A549 (cell line): ENCODE measurements around the gene SCIN. TPM values are rescaled to one million over a fixed set of nuclear protein-coding genes. Genes with fewer than 3 reads are reported as not detected.
"Not testable (repeated sequence)": the region's sequence is repeated elsewhere in the genome, so short reads cannot be mapped to it uniquely, and the experiment has no call there.

Experiments used
- ATAC-seq, 2 experiments: fragments of 200-7000 bp in 1 of 2; fragments of >200 bp in 1 of 2; cut with Nextera tagmentation in 1 of 2; cut with Tn5 transposase in 1 of 2; 3 replicates each; pipeline versions ENCODE4 v1.8.0 to v1.9.1; 2018 to 2020; ENCODE audit warnings: mild to moderate bottlenecking in 1 of 2, moderate library complexity in 1 of 2
- CTCF ChIA-PET: fragments of 300-600 bp; sonication (Branson Sonifier 250); formaldehyde crosslinking; extraction: SDS; loops from one replicate; lab custom pipeline; 2021; ENCODE audit warnings: antibody characterized with exemption, inconsistent platforms; lab: Yijun Ruan, JAX
- POLR2A ChIA-PET: fragments of 350-600 bp; formaldehyde crosslinking; extraction: SDS; loops from one replicate; lab custom pipeline; 2021; ENCODE audit warnings: antibody characterized with exemption, inconsistent platforms; lab: Yijun Ruan, JAX
- DNase-seq, 2 experiments: peaks; one replicate each; pipeline versions ENCODE4 v3.0.0 to v3.0.0-alpha.2; 2011 to 2016; ENCODE audit warnings: low read depth in 1 of 2, low spot score in 1 of 2
- FAIRE-seq: peaks from 2 replicates; lab custom pipeline; 2011; peaks lifted over from hg19 to GRCh38; lab: Jason Lieb, UNC
- H3K27ac ChIP-seq, 2 experiments: fragments of >200 bp; sonication (Bioruptor Twin); formaldehyde crosslinking; 3 replicates each; pipeline ENCODE4 v1.5.1; 2016 to 2017
- H3K4me1 ChIP-seq: fragments of >200 bp; sonication (Bioruptor Twin); formaldehyde crosslinking; 3 replicates; pipeline ENCODE4 v1.6.1; 2016
- H3K4me2 ChIP-seq: fragments of >200 bp; sonication (Bioruptor Twin); formaldehyde crosslinking; 3 replicates; pipeline ENCODE4 v1.6.1; 2016
- H3K4me3 ChIP-seq: fragments of >200 bp; sonication (Bioruptor Twin); formaldehyde crosslinking; 3 replicates; pipeline ENCODE4 v1.5.1; 2016
- H3K9me3 ChIP-seq: fragments of >200 bp; sonication (Bioruptor Twin); formaldehyde crosslinking; 3 replicates; pipeline ENCODE4 v1.6.1; 2016
- CBX8 ChIP-seq: fragments of 200-600 bp; sonication (generic); IDR thresholded peaks from 2 replicates; pipeline ENCODE4 v1.6.1; 2016
- CHD4 ChIP-seq: fragments of 200-600 bp; sonication (generic); IDR thresholded peaks from 2 replicates; pipeline ENCODE4 v1.6.1; 2016; ENCODE audit warnings: antibody characterized with exemption, mild to moderate bottlenecking, borderline replicate concordance
- EP300 ChIP-seq, 2 experiments: fragments of >200 bp; sonication (Bioruptor Twin); formaldehyde crosslinking; IDR thresholded peaks; 2 replicates in 1 of 2; 3 replicates in 1 of 2; pipeline ENCODE4 v1.6.1; 2016 to 2017
- ESRRA ChIP-seq: fragments of 150-350 bp; IDR thresholded peaks from 2 replicates; pipeline ENCODE4 v1.6.1; 2014; ENCODE audit warnings: mild to moderate bottlenecking, low read length, borderline replicate concordance
- FOSB ChIP-seq: fragments of 250-450 bp; sonication (Bioruptor Pico); IDR thresholded peaks from 2 replicates; pipeline ENCODE4 v1.5.0; 2020; ENCODE audit warnings: mild to moderate bottlenecking, moderate library complexity
- FOXS1 ChIP-seq: fragments of 250-450 bp; sonication (Bioruptor Pico); IDR thresholded peaks from 2 replicates; pipeline ENCODE4 v1.5.0; 2020; ENCODE audit warnings: mild to moderate bottlenecking, moderate library complexity
- HES2 ChIP-seq: fragments of >200 bp; sonication (Bioruptor Twin); formaldehyde crosslinking; IDR thresholded peaks from 2 replicates; pipeline ENCODE4 v1.6.1; 2016
- HOXB13 ChIP-seq: fragments of 250-450 bp; sonication (Bioruptor Pico); IDR thresholded peaks from 2 replicates; pipeline ENCODE4 v1.5.0; 2020; ENCODE audit warnings: low read depth, mild to moderate bottlenecking, moderate library complexity
- HOXB5 ChIP-seq: fragments of 250-450 bp; sonication (Bioruptor Pico); IDR thresholded peaks from 2 replicates; pipeline ENCODE4 v1.5.0; 2020; ENCODE audit warnings: mild to moderate bottlenecking, moderate library complexity
- MAX ChIP-seq: IDR thresholded peaks from 2 replicates; pipeline ENCODE4 v1.6.1; 2012
- MAZ ChIP-seq: fragments of 150-350 bp; IDR thresholded peaks from 2 replicates; pipeline ENCODE4 v1.6.1; 2014; ENCODE audit warnings: antibody characterized with exemption, low read depth, low read length, borderline replicate concordance
- NPAS2 ChIP-seq: fragments of 250-450 bp; sonication (Bioruptor Pico); IDR thresholded peaks from 2 replicates; pipeline ENCODE4 v1.8.0; 2022; ENCODE audit warnings: mild to moderate bottlenecking, moderate library complexity, borderline replicate concordance
- POLR2A ChIP-seq: IDR thresholded peaks from 2 replicates; pipeline ENCODE4 v1.6.1; 2012; ENCODE audit warnings: mild to moderate bottlenecking, low read length
- RCOR1 ChIP-seq: fragments of 150-350 bp; IDR thresholded peaks from 2 replicates; pipeline ENCODE4 v1.6.1; 2014; ENCODE audit warnings: antibody characterized with exemption, low read length, low read depth
- TP53 ChIP-seq: fragments of 250-450 bp; sonication (Bioruptor Pico); IDR thresholded peaks from 2 replicates; pipeline ENCODE4 v1.5.0; 2021; ENCODE audit warnings: mild to moderate bottlenecking, moderate library complexity
- ZC3H11A ChIP-seq: fragments of 450-650 bp; IDR thresholded peaks from 2 replicates; pipeline ENCODE4 v1.6.1; 2014; ENCODE audit warnings: antibody characterized with exemption, mild to moderate bottlenecking
- ZSCAN20 ChIP-seq: fragments of 250-450 bp; sonication (Bioruptor Pico); IDR thresholded peaks from 2 replicates; pipeline ENCODE4 v1.8.0; 2022; ENCODE audit warnings: mild to moderate bottlenecking, moderate library complexity
- WGBS: methylation state at CpG from one replicate; pipeline ENCODE4 v1.1.6; 2017; ENCODE audit errors: missing lambda C conversion rate; 5-methylcytosine and 5-hydroxymethylcytosine counted together
- polyA plus RNA-seq, 4 experiments: library from polyadenylated mRNA; depleted of rRNA in 3 of 4; stranded (reverse); fragments of >200 nt; fragmentation: RNase III in 1 of 4; extraction: RNeasy Plus Mini Kit Qiagen cat#74134 plus additional on column Dnase treatment in 1 of 4; gene quantifications; 2 replicates in 3 of 4; 3 replicates in 1 of 4; pipeline ENCODE4 v1.2.3, GENCODE V29; 2011 to 2017
- TF ChIP-seq, protein P1 (sequence below): fragments of 150-350 bp; IDR thresholded peaks from 2 replicates; pipeline ENCODE4 v1.6.1; 2014; ENCODE audit warnings: low read depth, mild to moderate bottlenecking, low read length
- TF ChIP-seq, protein P2 (sequence below): fragments of >200 bp; sonication (Bioruptor Twin); formaldehyde crosslinking; IDR thresholded peaks from 3 replicates; pipeline ENCODE4 v1.6.1; 2016
- TF ChIP-seq, protein P3 (sequence below): IDR thresholded peaks from 2 replicates; pipeline ENCODE4 v1.6.1; 2012

SCIN gene
- polyA plus RNA-seq, 2 of the 4 experiments (the other 2 are of a cell fraction): 0.05 to 0.27 TPM

DNA sequence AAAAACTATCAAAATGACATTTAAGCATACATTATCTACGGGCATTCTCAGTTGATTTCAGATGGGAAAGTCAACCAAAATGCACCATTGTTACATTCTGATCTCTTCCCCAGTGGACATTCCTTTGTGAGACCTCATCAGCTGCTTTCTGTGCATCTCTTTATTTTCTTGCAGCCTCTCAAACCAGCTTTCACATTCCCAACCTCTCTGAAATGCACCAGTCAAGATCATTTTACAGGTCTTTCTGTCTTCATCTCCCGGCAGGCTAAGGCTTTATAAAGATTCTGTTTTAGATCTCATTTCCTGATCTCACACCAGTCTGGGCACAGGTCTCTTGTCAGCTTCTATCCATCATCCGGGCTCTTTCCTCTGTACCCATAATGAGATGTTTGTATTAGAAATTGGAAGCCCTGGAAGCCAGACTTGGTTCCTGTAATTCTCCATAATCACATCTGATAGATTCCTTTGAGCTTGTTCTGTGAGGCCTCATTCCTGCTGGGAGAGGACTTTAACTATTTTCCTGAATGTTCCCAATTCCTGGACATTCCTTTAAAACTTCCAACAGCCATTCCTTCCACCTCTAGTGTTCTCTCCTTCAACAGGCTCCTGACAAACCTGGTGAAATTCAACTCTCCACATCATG lies 72.6 kb downstream of the SCIN start:
- peak overlapping the region in 1 of 2 experiments; percentile 53; a peak in 3 of 6 replicates for H3K27ac ChIP-seq
- ChIA-PET CTCF (interaction anchor here (1.0 to 4.3 kb wide), 3 partner anchors 40 to 620 kb away, joined by 4 to 21 read pairs (median 19); partner anchors contain the start of gene ARL4A), POLR2A (no interaction called here)
- H3K4me1 ChIP-seq: peaks cover 44% of the 10 kb centered on the region
- ATAC-seq (no peak), FAIRE-seq (no peak), DNase-seq (no peak)
- TF ChIP-seq, protein P1, sequence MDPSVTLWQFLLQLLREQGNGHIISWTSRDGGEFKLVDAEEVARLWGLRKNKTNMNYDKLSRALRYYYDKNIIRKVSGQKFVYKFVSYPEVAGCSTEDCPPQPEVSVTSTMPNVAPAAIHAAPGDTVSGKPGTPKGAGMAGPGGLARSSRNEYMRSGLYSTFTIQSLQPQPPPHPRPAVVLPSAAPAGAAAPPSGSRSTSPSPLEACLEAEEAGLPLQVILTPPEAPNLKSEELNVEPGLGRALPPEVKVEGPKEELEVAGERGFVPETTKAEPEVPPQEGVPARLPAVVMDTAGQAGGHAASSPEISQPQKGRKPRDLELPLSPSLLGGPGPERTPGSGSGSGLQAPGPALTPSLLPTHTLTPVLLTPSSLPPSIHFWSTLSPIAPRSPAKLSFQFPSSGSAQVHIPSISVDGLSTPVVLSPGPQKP: no peak
- TF ChIP-seq EP300 (IDR thresholded peaks at IDR 0.05) (no peak), CBX8 (no peak), MAX (no peak), HES2 (no peak), FOXS1 (CRISPR knock-in tag) (no peak), NPAS2 (CRISPR knock-in tag) (no peak), POLR2A (no peak)
- TF ChIP-seq, protein P2, sequence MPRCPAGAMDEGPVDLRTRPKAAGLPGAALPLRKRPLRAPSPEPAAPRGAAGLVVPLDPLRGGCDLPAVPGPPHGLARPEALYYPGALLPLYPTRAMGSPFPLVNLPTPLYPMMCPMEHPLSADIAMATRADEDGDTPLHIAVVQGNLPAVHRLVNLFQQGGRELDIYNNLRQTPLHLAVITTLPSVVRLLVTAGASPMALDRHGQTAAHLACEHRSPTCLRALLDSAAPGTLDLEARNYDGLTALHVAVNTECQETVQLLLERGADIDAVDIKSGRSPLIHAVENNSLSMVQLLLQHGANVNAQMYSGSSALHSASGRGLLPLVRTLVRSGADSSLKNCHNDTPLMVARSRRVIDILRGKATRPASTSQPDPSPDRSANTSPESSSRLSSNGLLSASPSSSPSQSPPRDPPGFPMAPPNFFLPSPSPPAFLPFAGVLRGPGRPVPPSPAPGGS: no peak
- 96% methylated on average over 3 of the region's 3 CpGs for WGBS
- H3K9me3 ChIP-seq: no peaks in the 10 kb centered on the region
- no peak overlapping the region for H3K4me3 ChIP-seq
- no peak overlapping the region for H3K4me2 ChIP-seq

- CTCF ChIA-PET: interaction anchor here (2.2 to 4.3 kb wide), 2 partner anchors 42 to 619 kb away, joined by 19 to 21 read pairs; partner anchors contain the start of gene ARL4A
- WGBS: 95% methylated on average over 5 of the region's 5 CpGs
- Histone ChIP-seq H3K4me1 (peaks cover 44% of the 10 kb centered on the region), H3K4me3 (no peak overlapping the region), H3K27ac (peak overlapping the region in 1 of 2 experiments; percentile 53; a peak in 2 of 6 replicates), H3K4me2 (no peak overlapping the region), H3K9me3 (no peaks in the 10 kb centered on the region)
- no peak for DNase-seq
- POLR2A ChIA-PET: no interaction called here
- ATAC-seq: no peak
- TF ChIP-seq ZC3H11A: no peak
- TF ChIP-seq TP53 (CRISPR knock-in tag): no peak
- TF ChIP-seq HOXB13 (CRISPR knock-in tag): no peak
- no peak for TF ChIP-seq ESRRA
- TF ChIP-seq CHD4: no peak
- TF ChIP-seq CBX8: no peak
- TF ChIP-seq HOXB5: no peak
- no peak for TF ChIP-seq RCOR1
- no peak for TF ChIP-seq ZSCAN20
- TF ChIP-seq, protein P3, sequence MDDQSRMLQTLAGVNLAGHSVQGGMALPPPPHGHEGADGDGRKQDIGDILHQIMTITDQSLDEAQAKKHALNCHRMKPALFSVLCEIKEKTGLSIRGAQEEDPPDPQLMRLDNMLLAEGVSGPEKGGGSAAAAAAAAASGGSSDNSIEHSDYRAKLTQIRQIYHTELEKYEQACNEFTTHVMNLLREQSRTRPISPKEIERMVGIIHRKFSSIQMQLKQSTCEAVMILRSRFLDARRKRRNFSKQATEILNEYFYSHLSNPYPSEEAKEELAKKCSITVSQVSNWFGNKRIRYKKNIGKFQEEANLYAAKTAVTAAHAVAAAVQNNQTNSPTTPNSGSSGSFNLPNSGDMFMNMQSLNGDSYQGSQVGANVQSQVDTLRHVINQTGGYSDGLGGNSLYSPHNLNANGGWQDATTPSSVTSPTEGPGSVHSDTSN: no peak
- no peak for TF ChIP-seq FOSB (CRISPR knock-in tag)
- TF ChIP-seq, protein P1: no peak
- TF ChIP-seq MAZ: no peak
- peak; percentile 23 for FAIRE-seq
These were observed 73.1 kb downstream of the SCIN start for GRCh38 chr7:12643644-12644043.

DNA sequence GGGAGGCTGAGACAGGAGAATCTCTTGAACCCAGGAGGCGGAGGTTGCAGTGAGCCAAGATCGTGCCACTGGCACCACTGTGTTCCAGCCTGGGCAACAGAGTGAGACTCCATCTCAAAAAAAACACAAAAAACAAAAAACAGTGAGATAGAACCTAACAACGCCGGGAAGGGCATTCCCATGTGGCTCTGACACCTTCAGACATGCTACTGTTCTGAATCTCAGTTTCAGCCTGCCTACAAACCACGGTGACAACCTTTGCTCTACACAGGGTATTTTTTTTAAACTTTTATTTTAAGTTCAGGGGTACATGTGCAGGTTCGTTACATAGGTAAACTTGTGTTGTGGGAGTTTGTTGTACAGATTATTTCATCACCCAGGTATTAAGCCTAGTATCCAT lies 74.7 kb downstream of the SCIN start:
- H3K27ac ChIP-seq, H3K4me2 ChIP-seq, POLR2A ChIA-PET, H3K4me3 ChIP-seq, H3K9me3 ChIP-seq, ATAC-seq, FAIRE-seq, DNase-seq: not testable (repeated sequence)
- WGBS: 80% methylated on average over 6 of the region's 6 CpGs
- peaks cover 45% of the 10 kb centered on the region for H3K4me1 ChIP-seq
- CTCF ChIA-PET: interaction anchor here (1.5 kb wide), 1 partner anchor 41 kb away, joined by 14 read pairs; no protein-coding TSS in a partner anchor
